Astrocyte (in vitro differentiated cells and primary cell): Measurements from ENCODE around the gene CNIH3.

ENCODE experiments used
- CTCF ChIP-seq: IDR thresholded peaks from 2 replicates; pipeline ENCODE4 v1.5.1; 2011; ENCODE audit warnings: low read depth, mild to moderate bottlenecking, inconsistent platforms, low read length, moderate library complexity; ENCODE audit not compliant: insufficient read depth
- EZH2 ChIP-seq: IDR thresholded peaks from 2 replicates; pipeline ENCODE4 v1.6.1; 2012; ENCODE audit warnings: mild to moderate bottlenecking, low read length, inconsistent platforms; ENCODE audit not compliant: insufficient read depth

- TF ChIP-seq CTCF (no peak), EZH2 (no peak)
These were observed 87.6 kb downstream of the CNIH3 start for GRCh38 chr1:224703702-224704101.
